Endothelial cell (in vitro differentiated cells): ENCODE results near the gene TTC23. TPM values are rescaled to one million over a fixed set of nuclear protein-coding genes. Genes with fewer than 3 reads are reported as not detected.
"Not testable (repeated sequence)": the region's sequence is repeated elsewhere in the genome, so short reads cannot be mapped to it uniquely, and the experiment has no call there.

ENCODE experiments used
- DNase-seq: peaks from one replicate; pipeline ENCODE4 v3.0.0; 2021; ENCODE audit warnings: low spot score
- H3K27ac Mint-ChIP-seq: one replicate; pipeline ENCODE4 v1.8.0; 2021; ENCODE audit warnings: mixed read lengths, inconsistent platforms; ENCODE audit not compliant: unreplicated experiment
- H3K27me3 Mint-ChIP-seq: one replicate; pipeline ENCODE4 v1.8.0; 2021; ENCODE audit warnings: mild to moderate bottlenecking, moderate library complexity, mixed read lengths, inconsistent platforms; ENCODE audit not compliant: unreplicated experiment
- H3K36me3 Mint-ChIP-seq: one replicate; pipeline ENCODE4 v1.8.0; 2021; ENCODE audit warnings: mild to moderate bottlenecking, low read depth, mixed read lengths, inconsistent platforms; ENCODE audit not compliant: unreplicated experiment
- H3K4me1 Mint-ChIP-seq: one replicate; pipeline ENCODE4 v1.8.0; 2021; ENCODE audit warnings: mild to moderate bottlenecking, mixed read lengths, inconsistent platforms; ENCODE audit not compliant: unreplicated experiment
- H3K4me3 Mint-ChIP-seq: one replicate; pipeline ENCODE4 v1.8.0; 2021; ENCODE audit warnings: mild to moderate bottlenecking, mixed read lengths, inconsistent platforms; ENCODE audit not compliant: unreplicated experiment
- H3K9me3 Mint-ChIP-seq: one replicate; pipeline ENCODE4 v1.8.0; 2021; ENCODE audit warnings: mixed read lengths, inconsistent platforms; ENCODE audit not compliant: unreplicated experiment
- CTCF ChIP-seq: fragments of 200-600 bp; sonication (generic); IDR thresholded peaks from one replicate; pipeline ENCODE4 v1.5.0; 2021; ENCODE audit warnings: antibody characterized with exemption; ENCODE audit not compliant: unreplicated experiment
- total RNA-seq: library from RNA; stranded (reverse); fragmentation: NEBNext Ultra II Directional; extraction: Animal tissue kit (Norgen Biotek cat#: 25700); gene quantifications from one replicate; pipeline ENCODE4 v1.2.1, GENCODE V29; 2021; ENCODE audit not compliant: unreplicated experiment

Gene TTC23
- total RNA-seq, 1 donor from 2014 or later = 24.3 TPM

- Mint-ChIP-seq H3K9me3 (no peaks in the 10 kb centered on the region), H3K27ac (no peak overlapping the region), H3K27me3 (peaks cover 2% of the 10 kb centered on the region), H3K4me1 (peaks cover 8% of the 10 kb centered on the region), H3K4me3 (no peak overlapping the region), H3K36me3 (no peaks in the 10 kb centered on the region)
- no peak for TF ChIP-seq CTCF
- no peak for DNase-seq
Measured at GRCh38 chr15:99247062-99247461, 2.3 kb downstream of the TTC23 start.

- Mint-ChIP-seq H3K27ac (no peak overlapping the region), H3K36me3 (no peaks in the 10 kb centered on the region), H3K27me3 (no peaks in the 10 kb centered on the region), H3K4me3 (no peak overlapping the region), H3K4me1 (no peaks in the 10 kb centered on the region), H3K9me3 (no peaks in the 10 kb centered on the region)
- no peak for DNase-seq
- TF ChIP-seq CTCF = no peak
Measured at GRCh38 chr15:99244306-99244705, 5.1 kb downstream of the TTC23 start.

- Mint-ChIP-seq H3K4me1 (no peaks in the 10 kb centered on the region), H3K36me3 (no peaks in the 10 kb centered on the region), H3K27ac (no peak overlapping the region), H3K27me3 (no peaks in the 10 kb centered on the region), H3K4me3 (no peak overlapping the region), H3K9me3 (no peaks in the 10 kb centered on the region)
- no peak for DNase-seq
- no peak for TF ChIP-seq CTCF
Measured at GRCh38 chr15:99241752-99242151, 7.6 kb downstream of the TTC23 start.

- Mint-ChIP-seq H3K4me3 (no peak overlapping the region), H3K9me3 (no peaks in the 10 kb centered on the region), H3K27ac (no peak overlapping the region), H3K36me3 (no peaks in the 10 kb centered on the region), H3K27me3 (no peaks in the 10 kb centered on the region), H3K4me1 (no peaks in the 10 kb centered on the region)
- no peak for DNase-seq
- no peak for TF ChIP-seq CTCF
Measured at GRCh38 chr15:99239545-99240198, 9.7 kb downstream of the TTC23 start.

- H3K4me1 Mint-ChIP-seq = no peaks in the 10 kb centered on the region
- H3K27me3 Mint-ChIP-seq = no peaks in the 10 kb centered on the region
- no peak overlapping the region for H3K4me3 Mint-ChIP-seq
- H3K27ac Mint-ChIP-seq = no peak overlapping the region
- DNase-seq = no peak
- H3K9me3 Mint-ChIP-seq = no peaks in the 10 kb centered on the region
- H3K36me3 Mint-ChIP-seq = no peaks in the 10 kb centered on the region
- TF ChIP-seq CTCF = no peak
Measured at GRCh38 chr15:99238849-99239248, 10.5 kb downstream of the TTC23 start.

- H3K9me3 Mint-ChIP-seq, H3K27ac Mint-ChIP-seq, H3K4me1 Mint-ChIP-seq, H3K36me3 Mint-ChIP-seq, H3K4me3 Mint-ChIP-seq, DNase-seq, H3K27me3 Mint-ChIP-seq: not testable (repeated sequence)
Measured at GRCh38 chr15:99234160-99234559, 15.2 kb downstream of the TTC23 start.
